Skin epidermis (tissue), 12 donors: Measurements from ENCODE around the gene BHLHA9.
"Not testable (repeated sequence)": the region's sequence is repeated elsewhere in the genome, so short reads cannot be mapped to it uniquely, and the experiment has no call there.

Experiments used
- H3K27ac ChIP-seq, 21 experiments: fragments of 200-600 bp; sonication (generic) in 11 of 21; one replicate each; pipeline ENCODE4 v1.5.0; 2020; ENCODE audit warnings: mild to moderate bottlenecking in 3 of 21, inconsistent platforms in 2 of 21, moderate library complexity in 2 of 21
- H3K4me3 ChIP-seq, 7 experiments: fragments of 200-600 bp; sonication (generic) in 2 of 7; one replicate each; pipeline ENCODE4 v1.5.0; 2020; ENCODE audit warnings: inconsistent platforms in 2 of 7, mild to moderate bottlenecking in 2 of 7, moderate library complexity in 1 of 7

Gene BHLHA9

GRCh38 chr17:1290676-1291075, 20.4 kb downstream of the BHLHA9 start:
- Histone ChIP-seq H3K4me3 (no peak overlapping the region), H3K27ac (no peak overlapping the region)

DNA sequence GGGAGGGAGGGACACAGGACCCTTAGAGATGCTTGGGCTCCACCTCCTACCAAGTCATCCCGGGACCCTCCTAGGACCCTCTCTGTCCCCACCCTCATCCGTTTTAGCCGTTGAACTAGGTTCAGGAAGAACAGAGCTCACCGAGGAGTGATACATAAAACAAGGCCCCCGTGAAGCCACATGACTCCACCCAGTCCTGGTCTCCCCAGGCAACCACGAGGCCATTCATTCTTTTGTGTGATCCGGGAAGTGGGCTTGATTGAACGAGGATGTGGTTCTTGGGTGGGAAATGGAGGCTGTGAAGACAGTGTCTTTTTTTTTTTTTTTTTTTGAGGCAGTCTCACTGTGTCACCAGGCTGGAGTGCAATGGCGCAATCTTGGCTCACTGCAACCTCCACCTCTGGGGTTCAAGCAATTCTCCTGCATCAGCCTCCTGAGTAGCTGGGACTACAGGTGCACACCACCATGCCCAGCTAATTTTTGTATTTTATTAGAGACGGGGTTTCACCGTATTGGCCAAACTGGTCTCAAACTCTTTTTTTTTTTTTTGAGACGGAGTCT, 24.0 kb downstream of the BHLHA9 start:
- H3K27ac ChIP-seq = peak overlapping the region in 5 of 21 experiments; percentile 5 to 69 (median 37)
- H3K4me3 ChIP-seq = no peak overlapping the region

DNA sequence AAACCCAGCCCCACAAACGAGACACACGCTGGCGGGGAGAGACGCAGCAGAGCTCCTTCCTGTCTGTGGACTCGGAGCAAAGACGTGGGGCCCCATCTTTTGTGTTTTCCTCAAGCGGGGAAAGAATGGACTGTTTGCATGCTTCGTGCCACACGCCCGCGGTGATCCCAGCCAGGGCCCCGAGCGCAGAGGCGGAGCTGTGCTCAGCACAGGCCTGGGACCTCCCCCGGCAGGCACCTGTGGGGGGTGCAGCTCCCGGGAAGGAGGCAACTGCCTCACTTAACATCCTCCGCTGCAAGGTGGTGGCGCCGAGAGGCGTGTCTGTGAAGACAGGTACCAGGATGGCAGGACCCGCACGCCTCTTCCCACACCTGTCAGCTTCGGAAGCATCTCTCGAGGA, 28.4 kb downstream of the BHLHA9 start:
- H3K27ac ChIP-seq = no peak overlapping the region
- H3K4me3 ChIP-seq = no peak overlapping the region

GRCh38 chr17:1299552-1300370, 29.5 kb downstream of the BHLHA9 start:
- Histone ChIP-seq H3K4me3 (no peak overlapping the region), H3K27ac (no peak overlapping the region)

DNA sequence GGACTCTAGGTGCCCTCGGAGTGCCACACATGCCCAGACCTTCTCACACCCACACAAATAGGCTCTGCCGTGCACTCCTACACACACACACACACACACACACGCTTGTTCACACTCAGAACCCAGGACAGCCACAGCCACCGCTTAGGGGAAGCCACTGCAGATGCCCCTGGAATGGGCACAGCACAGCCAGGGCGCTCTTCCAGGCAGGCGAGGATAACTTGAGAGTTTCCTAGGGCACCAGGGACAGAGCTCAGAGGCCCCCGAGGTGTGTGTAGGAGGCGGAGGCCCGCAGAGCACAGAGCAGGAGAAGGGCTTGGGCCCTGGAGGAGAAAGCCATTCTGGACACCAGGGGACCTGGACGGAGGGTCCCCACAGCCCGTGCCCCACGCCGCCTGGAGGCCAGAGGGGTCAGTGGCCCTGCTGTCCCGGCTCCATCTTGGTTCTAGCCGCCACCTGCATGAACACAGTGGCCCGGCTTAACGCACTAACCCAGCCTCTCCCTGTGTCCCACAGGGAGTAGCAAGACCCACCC, 30.2 kb downstream of the BHLHA9 start:
- no peak overlapping the region for H3K27ac ChIP-seq
- no peak overlapping the region for H3K4me3 ChIP-seq

DNA sequence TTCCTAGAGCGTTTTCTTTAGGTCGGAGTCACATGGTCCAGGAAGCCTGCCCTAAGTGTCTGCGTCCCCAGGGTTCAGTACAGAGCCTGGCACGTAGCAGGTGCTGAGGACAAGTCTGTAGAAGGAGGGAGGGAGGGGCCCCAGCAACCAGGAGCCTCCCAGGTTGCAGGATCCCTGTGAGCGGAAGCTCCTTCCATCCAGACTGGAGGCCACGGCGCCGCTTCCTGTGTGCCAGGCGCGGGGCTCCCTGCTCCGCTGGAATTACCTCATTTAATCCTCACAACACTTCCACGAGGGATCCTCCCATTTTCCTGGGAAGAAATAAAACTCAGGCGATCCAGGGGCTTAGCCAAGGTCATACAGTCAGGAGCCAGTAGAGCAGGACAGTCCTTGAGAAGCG, 31.3 kb downstream of the BHLHA9 start:
- no peak overlapping the region for H3K27ac ChIP-seq
- no peak overlapping the region for H3K4me3 ChIP-seq

DNA sequence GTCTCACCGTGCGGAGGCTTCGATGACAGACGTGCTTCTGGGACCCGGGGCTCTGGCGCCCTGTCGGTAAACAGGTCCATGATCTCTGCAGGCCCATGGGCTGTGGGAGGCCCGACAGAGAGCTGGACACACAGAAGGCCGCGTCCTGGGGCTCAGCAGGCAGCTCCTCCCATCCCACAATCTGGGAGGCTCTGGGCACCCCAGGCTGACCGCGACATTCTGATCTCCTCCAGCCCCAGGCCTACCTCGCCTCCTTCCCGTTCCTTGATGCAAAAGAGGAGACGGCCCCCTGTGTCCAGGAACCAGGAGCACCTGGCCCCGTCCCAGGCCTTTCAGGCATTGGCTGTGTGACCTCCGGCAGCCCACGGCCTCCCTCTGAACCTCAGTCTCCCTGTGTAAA, 32.5 kb downstream of the BHLHA9 start:
- no peak overlapping the region for H3K4me3 ChIP-seq
- no peak overlapping the region for H3K27ac ChIP-seq

DNA sequence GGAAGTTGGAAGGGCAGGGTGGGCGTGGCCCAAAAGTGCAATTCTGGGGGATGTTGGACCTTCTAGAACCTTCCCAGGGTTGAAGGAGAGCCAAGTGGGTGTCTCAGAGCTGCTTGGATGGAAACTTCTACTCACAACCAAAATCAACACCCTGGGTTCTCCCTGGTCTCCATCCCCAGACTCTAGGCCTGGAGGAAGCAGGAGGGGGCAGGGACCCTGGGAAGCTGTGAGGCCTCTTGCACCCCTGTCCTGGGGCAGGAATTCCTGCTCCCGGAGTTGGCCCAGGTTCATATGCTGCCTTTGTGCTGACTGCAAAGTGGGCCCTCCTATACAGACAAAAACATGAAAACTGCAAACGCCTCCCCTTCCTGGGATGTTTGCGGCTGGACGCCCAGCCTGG, 34.3 kb downstream of the BHLHA9 start:
- Histone ChIP-seq H3K4me3 (no peak overlapping the region), H3K27ac (no peak overlapping the region)

DNA sequence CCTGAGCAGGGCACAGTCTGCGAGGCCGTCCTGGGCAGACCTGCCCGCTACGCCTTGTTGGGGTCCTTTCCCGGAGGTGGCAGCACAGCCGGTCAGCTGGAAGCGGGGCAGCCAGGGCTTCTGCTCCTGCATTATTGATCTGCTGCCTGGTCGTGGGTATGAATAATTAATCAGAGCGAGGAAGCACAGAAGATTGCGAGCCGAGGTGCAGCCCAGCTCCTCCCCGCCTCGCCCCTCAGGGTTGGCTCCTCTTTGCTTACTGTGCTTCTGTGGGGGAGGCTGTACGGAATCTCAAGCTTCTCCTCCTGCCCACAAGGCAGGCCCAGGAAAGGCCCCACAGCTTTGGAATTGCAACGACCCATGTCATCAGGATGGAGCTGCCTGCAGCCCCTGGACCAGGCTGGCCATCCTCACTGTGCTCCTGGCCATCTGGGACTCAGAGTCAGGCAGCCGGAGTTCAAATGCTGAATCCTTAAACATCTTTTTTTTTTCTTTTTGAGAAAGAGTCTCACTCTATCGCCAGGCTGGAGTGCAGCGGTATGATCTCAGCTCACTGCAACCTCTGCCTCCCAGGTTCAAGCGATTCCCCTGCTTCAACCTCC, 34.8 kb downstream of the BHLHA9 start:
- Histone ChIP-seq H3K4me3 (no peak overlapping the region), H3K27ac (no peak overlapping the region)

GRCh38 chr17:1307829-1308228, 37.6 kb downstream of the BHLHA9 start:
- H3K4me3 ChIP-seq, H3K27ac ChIP-seq: not testable (repeated sequence)

DNA sequence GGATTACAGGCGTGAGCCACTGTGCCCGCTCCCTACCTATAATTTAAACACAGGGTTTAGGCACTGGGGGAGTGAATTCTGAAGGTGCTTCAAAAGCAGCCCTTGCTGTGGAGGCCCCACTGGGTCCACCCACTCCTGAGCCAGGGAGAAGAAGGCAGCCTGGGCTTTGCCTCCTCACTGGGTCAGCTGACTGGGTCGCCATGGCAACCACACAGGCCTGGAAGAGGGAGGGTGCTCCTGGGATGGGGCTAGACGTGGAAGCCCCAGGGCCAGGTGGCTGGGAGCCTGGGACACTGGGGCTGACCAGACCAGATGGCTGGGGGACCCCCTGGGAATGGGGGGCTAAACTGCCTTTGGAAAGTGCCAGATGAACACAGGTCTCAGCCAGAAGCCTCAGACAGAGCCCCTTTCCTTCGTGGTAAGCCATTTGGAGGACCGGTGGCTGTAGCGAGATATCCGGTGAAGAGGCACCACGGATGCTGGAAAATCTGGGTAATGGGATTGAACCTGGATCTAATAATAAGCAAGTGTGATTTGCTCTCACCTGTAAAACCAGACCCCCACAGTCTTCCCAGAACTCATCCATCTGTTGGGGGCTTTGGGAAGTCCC, 42.1 kb downstream of the BHLHA9 start:
- no peak overlapping the region for H3K4me3 ChIP-seq
- H3K27ac ChIP-seq = no peak overlapping the region

DNA sequence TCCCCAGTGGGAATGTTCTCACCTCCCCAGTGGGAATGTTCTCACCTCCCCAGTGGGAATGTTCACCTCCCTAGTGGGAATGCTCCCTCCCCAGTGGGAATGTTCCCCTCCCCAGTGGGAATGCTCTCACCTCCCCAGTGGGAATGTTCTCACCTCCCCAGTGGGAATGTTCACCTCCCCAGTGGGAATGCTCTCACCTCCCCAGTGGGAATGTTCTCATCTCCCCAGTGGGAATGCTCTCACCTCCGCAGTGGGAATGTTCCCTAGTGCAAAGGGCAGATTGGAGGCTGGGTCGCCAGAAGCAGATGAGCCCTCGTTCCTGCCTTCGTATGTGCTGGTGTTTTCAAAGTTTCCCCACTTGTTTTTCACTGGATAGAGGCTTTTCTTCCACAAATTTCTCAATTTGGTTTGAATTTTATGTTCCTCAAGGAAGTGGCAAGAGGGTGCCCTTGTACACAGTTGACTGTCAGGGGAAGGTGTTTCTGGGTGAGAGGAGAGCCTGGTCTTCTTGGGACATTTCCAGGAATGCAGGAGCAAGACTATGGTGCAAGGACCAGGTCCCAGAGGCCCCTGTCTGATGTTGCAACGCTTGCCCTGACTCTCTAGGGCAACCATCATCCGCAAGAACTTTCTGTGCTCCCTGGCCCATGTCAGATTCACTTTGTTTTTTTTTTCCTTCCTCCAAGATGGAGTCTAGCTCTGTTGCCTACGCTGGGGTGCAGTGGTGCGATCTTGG, 43.2 kb downstream of the BHLHA9 start:
- H3K4me3 ChIP-seq = no peak overlapping the region
- H3K27ac ChIP-seq = no peak overlapping the region

- H3K27ac ChIP-seq = no peak overlapping the region
- H3K4me3 ChIP-seq = no peak overlapping the region
These were observed 45.2 kb downstream of the BHLHA9 start for GRCh38 chr17:1315409-1315808.

GRCh38 chr17:1315891-1316403, 45.7 kb downstream of the BHLHA9 start:
- H3K4me3 ChIP-seq = no peak overlapping the region
- no peak overlapping the region for H3K27ac ChIP-seq
